GM06990 (cell line): ENCODE results near the gene CHP2.

Source experiments
- DNase-seq: peaks from one replicate; pipeline ENCODE4 v3.0.0-alpha.2; 2011; ENCODE audit not compliant: insufficient read length; ENCODE audit errors: extremely low read depth
- H3K27me3 ChIP-seq: replicated peaks from 2 replicates; pipeline ENCODE4 v1.6.0; 2011; ENCODE audit warnings: low read length; ENCODE audit not compliant: control insufficient read depth, insufficient read depth
- H3K36me3 ChIP-seq: 2 replicates; pipeline ENCODE4 v1.5.1; 2011; ENCODE audit warnings: low read length; ENCODE audit not compliant: control insufficient read depth, insufficient read depth
- H3K4me3 ChIP-seq: replicated peaks from 2 replicates; pipeline ENCODE4 v1.5.1; 2011; ENCODE audit warnings: low read depth, mild to moderate bottlenecking, control low read depth, low read length
- CTCF ChIP-seq: IDR thresholded peaks from 2 replicates; pipeline ENCODE4 v1.5.1; 2011; ENCODE audit warnings: low read length, control low read depth, mild to moderate bottlenecking, inconsistent platforms; ENCODE audit not compliant: insufficient read depth, poor library complexity, severe bottlenecking

Gene CHP2

GRCh38 chr16:23755484-23755809, 621 bp downstream of the CHP2 start:
- H3K4me3 ChIP-seq, result no peak overlapping the region
- no peak for DNase-seq
- no peak for TF ChIP-seq CTCF
- no peaks in the 10 kb centered on the region; the same call in 1 of the 2 replicates for H3K27me3 ChIP-seq
- no peaks in the 10 kb centered on the region for H3K36me3 ChIP-seq

- no peak for DNase-seq
- no peaks in the 10 kb centered on the region; the same call in 1 of the 2 replicates for H3K27me3 ChIP-seq
- H3K4me3 ChIP-seq, result no peak overlapping the region
- TF ChIP-seq CTCF, result no peak
- H3K36me3 ChIP-seq, result no peaks in the 10 kb centered on the region
These were observed 2.3 kb downstream of the CHP2 start for GRCh38 chr16:23757116-23757515.

DNA sequence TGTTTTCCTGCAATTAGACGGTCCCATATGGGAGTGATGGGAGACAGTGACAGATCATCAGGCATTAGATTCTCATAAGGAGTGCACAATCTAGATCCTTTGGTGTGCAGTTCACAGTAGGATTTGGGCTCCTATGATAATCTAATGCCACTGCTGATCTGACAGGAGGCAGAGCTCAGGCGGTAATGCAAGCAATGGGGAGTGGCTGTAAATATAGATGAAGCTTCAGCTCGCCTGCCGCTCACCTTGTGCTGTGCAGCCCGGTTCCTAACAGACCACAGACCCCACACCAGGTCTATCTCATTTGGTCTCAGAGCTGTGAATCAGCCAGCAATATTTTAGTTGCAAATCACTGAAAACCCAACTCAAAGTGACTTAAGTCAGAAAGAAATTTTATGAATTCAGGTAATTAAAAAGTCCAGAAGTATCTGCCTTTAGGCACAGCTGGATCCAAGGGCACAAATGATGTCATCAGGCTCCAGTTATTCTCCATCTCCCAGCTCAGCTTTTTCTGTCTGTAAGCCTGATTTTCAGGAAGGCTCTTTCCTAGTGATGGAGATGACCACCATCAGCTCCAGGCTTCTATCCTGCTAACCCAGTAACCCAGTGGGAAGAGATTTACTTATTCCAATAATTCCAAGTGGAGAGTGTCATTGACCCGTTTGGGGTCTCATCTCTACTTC, 3.3 kb downstream of the CHP2 start:
- H3K36me3 ChIP-seq, result no peaks in the 10 kb centered on the region
- no peak overlapping the region for H3K4me3 ChIP-seq
- DNase-seq, result no peak
- H3K27me3 ChIP-seq, result no peaks in the 10 kb centered on the region; the same call in 1 of the 2 replicates
- no peak for TF ChIP-seq CTCF

DNA sequence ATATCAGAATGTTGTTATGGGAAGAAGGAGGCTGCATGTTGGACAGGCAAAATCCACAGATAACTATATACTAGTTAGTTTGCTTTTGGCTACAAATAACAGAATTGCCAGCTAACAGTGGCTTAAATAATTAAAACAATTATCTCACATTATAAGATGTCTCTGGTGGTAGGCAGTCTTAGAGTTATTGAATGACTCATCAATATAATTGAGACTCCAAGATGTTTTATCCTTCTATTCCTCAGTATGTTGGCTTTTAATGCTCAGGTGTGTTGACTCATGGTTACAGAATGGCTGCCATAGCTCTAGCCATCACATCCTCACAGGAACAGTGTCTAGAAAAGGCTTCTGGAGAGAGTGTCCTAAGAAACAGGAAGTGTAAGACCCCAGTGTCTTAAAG, 11.1 kb downstream of the CHP2 start:
- TF ChIP-seq CTCF, result no peak

GRCh38 chr16:23768581-23768980, 13.8 kb downstream of the CHP2 start:
- no peak overlapping the region for H3K4me3 ChIP-seq
- no peaks in the 10 kb centered on the region; the same call in 1 of the 2 replicates for H3K27me3 ChIP-seq
- no peak for TF ChIP-seq CTCF
- DNase-seq, result no peak
- H3K36me3 ChIP-seq, result no peaks in the 10 kb centered on the region

More for the DNA sequence above, 11.1 kb downstream of the CHP2 start:
- no peak for DNase-seq
- H3K27me3 ChIP-seq, result no peaks in the 10 kb centered on the region; the same call in 1 of the 2 replicates
- no peaks in the 10 kb centered on the region for H3K36me3 ChIP-seq
- H3K4me3 ChIP-seq, result no peak overlapping the region

GRCh38 chr16:23771027-23771426, 16.2 kb downstream of the CHP2 start:
- H3K27me3 ChIP-seq, result no peaks in the 10 kb centered on the region; the same call in 1 of the 2 replicates
- no peak for DNase-seq
- no peak for TF ChIP-seq CTCF
- H3K4me3 ChIP-seq, result no peak overlapping the region
- no peaks in the 10 kb centered on the region for H3K36me3 ChIP-seq
